ENCODE measurements around the gene DDX60. TPM values are rescaled to one million over a fixed set of nuclear protein-coding genes. Genes with fewer than 3 reads are reported as not detected.

DDX60 gene
- total and polyA plus RNA-seq, 3 donors from 2014 or later, result 5.3 to 26.5 (median 22.2) TPM

GRCh38 chr4:168360271-168360670, 41.7 kb upstream of the DDX60 start:
- H3K4me3 ChIP-seq, result no peak overlapping the region
- no peaks in the 10 kb centered on the region for H3K9me3 ChIP-seq
- WGBS, 2 donors, result 90 to 99% methylated on average over 2 of the region's 2 CpGs
- no peak for DNase-seq
- intact Hi-C loops (cut with DNase I; ENCODE audit: low total_unique reads), result no loop called here
- H3K4me1 ChIP-seq, result no peaks in the 10 kb centered on the region
- no peak for TF ChIP-seq CTCF (IDR thresholded peaks at IDR 0.05)
- no peak for TF ChIP-seq POLR2A (IDR thresholded peaks at IDR 0.05)
- H3K27me3 ChIP-seq, result no peaks in the 10 kb centered on the region
- H3K27ac ChIP-seq, result no peak overlapping the region
- no peaks in the 10 kb centered on the region for H3K36me3 ChIP-seq (ENCODE audit: low read depth, missing control alignments)

GRCh38 chr4:168357941-168358340, 39.4 kb upstream of the DDX60 start:
- TF ChIP-seq POLR2A (IDR thresholded peaks at IDR 0.05) (no peak), CTCF (IDR thresholded peaks at IDR 0.05) (no peak)
- Histone ChIP-seq H3K36me3 (ENCODE audit: low read depth, missing control alignments) (no peaks in the 10 kb centered on the region), H3K4me1 (no peaks in the 10 kb centered on the region), H3K9me3 (no peaks in the 10 kb centered on the region), H3K4me3 (no peak overlapping the region), H3K27me3 (no peaks in the 10 kb centered on the region), H3K27ac (no peak overlapping the region)
- 49 to 50% methylated on average over 2 of the region's 2 CpGs for WGBS, 2 donors
- intact Hi-C loops (cut with DNase I; ENCODE audit: low total_unique reads), result no loop called here
- DNase-seq, result no peak

- no peak for DNase-seq
- Histone ChIP-seq H3K9me3 (no peaks in the 10 kb centered on the region), H3K27me3 (no peaks in the 10 kb centered on the region), H3K27ac (no peak overlapping the region), H3K36me3 (ENCODE audit: low read depth, missing control alignments) (no peaks in the 10 kb centered on the region), H3K4me3 (no peak overlapping the region), H3K4me1 (no peaks in the 10 kb centered on the region)
- intact Hi-C loops (cut with DNase I; ENCODE audit: low total_unique reads), result no loop called here
- WGBS, 2 donors, result 77 to 100% methylated on average over 1 of the region's 1 CpG
- TF ChIP-seq CTCF (IDR thresholded peaks at IDR 0.05) (no peak), POLR2A (IDR thresholded peaks at IDR 0.05) (no peak)
Measured at GRCh38 chr4:168353746-168354145, 35.2 kb upstream of the DDX60 start.

- no peaks in the 10 kb centered on the region for H3K36me3 ChIP-seq (ENCODE audit: low read depth, missing control alignments)
- H3K27me3 ChIP-seq, result no peaks in the 10 kb centered on the region
- H3K4me1 ChIP-seq, result no peaks in the 10 kb centered on the region
- WGBS, 2 donors, result 71 to 72% methylated on average over 3 of the region's 3 CpGs
- no peaks in the 10 kb centered on the region for H3K9me3 ChIP-seq
- H3K4me3 ChIP-seq, result no peak overlapping the region
- intact Hi-C loops (cut with DNase I; ENCODE audit: low total_unique reads), result no loop called here
- DNase-seq, result no peak
- TF ChIP-seq POLR2A (IDR thresholded peaks at IDR 0.05) (no peak), CTCF (IDR thresholded peaks at IDR 0.05) (no peak)
- no peak overlapping the region for H3K27ac ChIP-seq
Measured at GRCh38 chr4:168337550-168337940, 19.0 kb upstream of the DDX60 start.

GRCh38 chr4:168336837-168337549, 18.4 kb upstream of the DDX60 start:
- no peak overlapping the region for H3K4me3 ChIP-seq
- no peaks in the 10 kb centered on the region for H3K36me3 ChIP-seq (ENCODE audit: low read depth, missing control alignments)
- intact Hi-C loops (cut with DNase I; ENCODE audit: low total_unique reads), result no loop called here
- no peaks in the 10 kb centered on the region for H3K27me3 ChIP-seq
- no peak for DNase-seq
- H3K9me3 ChIP-seq, result no peaks in the 10 kb centered on the region
- TF ChIP-seq POLR2A (IDR thresholded peaks at IDR 0.05), result no peak
- no peak for TF ChIP-seq CTCF (IDR thresholded peaks at IDR 0.05)
- 65 to 69% methylated on average over 3 of the region's 3 CpGs for WGBS, 2 donors
- H3K4me1 ChIP-seq, result no peaks in the 10 kb centered on the region
- H3K27ac ChIP-seq, result no peak overlapping the region
